Vagina (tissue), 2 donors: Measurements from ENCODE around the gene CPVL.

ENCODE experiments used
- POLR2AphosphoS5 ChIP-seq, 2 donors: sonication (generic); formaldehyde crosslinking; IDR thresholded peaks; one replicate each; pipeline ENCODE4 v1.9.0; 2017; ENCODE audit warnings: antibody characterized with exemption in 2 of 2, mild to moderate bottlenecking in 2 of 2, low read depth in 1 of 2; ENCODE audit not compliant: insufficient read depth in 1 of 2
- TF ChIP-seq, protein P1 (sequence below), 3 experiments: fragments of 450-650 bp in 2 of 3; fragments of 200-600 bp in 1 of 3; sonication (generic) in 1 of 3; IDR thresholded peaks; one replicate each; pipeline ENCODE4 v1.5.1; 2017 to 2019; ENCODE audit warnings: antibody characterized with exemption in 3 of 3, mild to moderate bottlenecking in 2 of 3, moderate library complexity in 2 of 3

GRCh38 chr7:29080803-29081202 lies 65.5 kb downstream of the CPVL start:
- TF ChIP-seq, protein P1, sequence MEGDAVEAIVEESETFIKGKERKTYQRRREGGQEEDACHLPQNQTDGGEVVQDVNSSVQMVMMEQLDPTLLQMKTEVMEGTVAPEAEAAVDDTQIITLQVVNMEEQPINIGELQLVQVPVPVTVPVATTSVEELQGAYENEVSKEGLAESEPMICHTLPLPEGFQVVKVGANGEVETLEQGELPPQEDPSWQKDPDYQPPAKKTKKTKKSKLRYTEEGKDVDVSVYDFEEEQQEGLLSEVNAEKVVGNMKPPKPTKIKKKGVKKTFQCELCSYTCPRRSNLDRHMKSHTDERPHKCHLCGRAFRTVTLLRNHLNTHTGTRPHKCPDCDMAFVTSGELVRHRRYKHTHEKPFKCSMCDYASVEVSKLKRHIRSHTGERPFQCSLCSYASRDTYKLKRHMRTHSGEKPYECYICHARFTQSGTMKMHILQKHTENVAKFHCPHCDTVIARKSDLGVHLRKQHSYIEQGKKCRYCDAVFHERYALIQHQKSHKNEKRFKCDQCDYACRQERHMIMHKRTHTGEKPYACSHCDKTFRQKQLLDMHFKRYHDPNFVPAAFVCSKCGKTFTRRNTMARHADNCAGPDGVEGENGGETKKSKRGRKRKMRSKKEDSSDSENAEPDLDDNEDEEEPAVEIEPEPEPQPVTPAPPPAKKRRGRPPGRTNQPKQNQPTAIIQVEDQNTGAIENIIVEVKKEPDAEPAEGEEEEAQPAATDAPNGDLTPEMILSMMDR (IDR thresholded peaks at IDR 0.05): no peak
- no peak for TF ChIP-seq POLR2AphosphoS5 (IDR thresholded peaks at IDR 0.05; ENCODE audit: insufficient read depth in 1 of 2, low read depth in 1 of 2)
